NCI-H82 treated with DMSO at 0.1 percent for 48 hours (cell line): ENCODE measurements around the gene TGIF2LY.
"Not testable (repeated sequence)": the region's sequence is repeated elsewhere in the genome, so short reads cannot be mapped to it uniquely, and the experiment has no call there.

Experiments
- DNase-seq: peaks from one replicate; lab custom pipeline; 2025; ENCODE audit not compliant: unreplicated experiment; lab: John Stamatoyannopoulos, UW

TGIF2LY gene

DNA sequence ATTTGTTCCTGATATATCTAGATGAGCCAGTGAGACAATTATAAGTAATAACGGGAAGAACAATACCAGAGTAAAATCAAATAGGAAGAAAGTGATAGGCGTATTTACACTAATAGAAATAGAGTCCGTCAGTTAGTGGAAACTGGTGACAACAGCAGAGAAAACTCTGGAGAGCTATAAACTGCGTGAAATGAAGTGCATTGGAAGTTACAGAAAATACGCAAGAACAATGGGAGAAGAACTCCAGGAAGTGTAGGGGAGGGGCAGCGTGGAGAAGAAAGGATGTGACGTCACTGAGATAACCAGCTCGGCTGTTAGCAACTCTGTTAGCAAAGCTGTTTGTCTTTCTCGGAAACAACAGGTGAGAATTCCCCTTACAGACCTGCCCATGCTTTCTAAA, at the start of gene TGIF2LY:
Gene TGIF2LY (plus strand): TSS at position 301 of the 400 bp plus-strand sequence. CDS start 178 bp downstream, outside the sequence.
- not testable (repeated sequence) for DNase-seq
